ENCODE measurements around the gene PAM.

The PAM gene

GRCh38 chr5:102781359-102781758 lies 26.3 kb downstream of the PAM start:
- no peak for DNase-seq (ENCODE audit: low read depth in 3 of 3)

- no peak for DNase-seq (ENCODE audit: low read depth in 3 of 3)
Measured at GRCh38 chr5:102781786-102782185, 26.7 kb downstream of the PAM start.

GRCh38 chr5:102782217-102782872 lies 27.2 kb downstream of the PAM start:
- DNase-seq (ENCODE audit: low read depth in 3 of 3), result no peak

GRCh38 chr5:102787134-102787533 lies 32.0 kb downstream of the PAM start:
- DNase-seq (ENCODE audit: low read depth in 3 of 3), result no peak

GRCh38 chr5:102788788-102789187 lies 33.7 kb downstream of the PAM start:
- no peak for DNase-seq (ENCODE audit: low read depth in 3 of 3)

- no peak for DNase-seq (ENCODE audit: low read depth in 3 of 3)
Measured at GRCh38 chr5:102789469-102789868, 34.4 kb downstream of the PAM start.

- no peak for DNase-seq (ENCODE audit: low read depth in 3 of 3)
Measured at GRCh38 chr5:102790748-102791147, 35.6 kb downstream of the PAM start.

GRCh38 chr5:102792705-102793104 lies 37.6 kb downstream of the PAM start:
- no peak for DNase-seq (ENCODE audit: low read depth in 3 of 3)

- no peak for DNase-seq (ENCODE audit: low read depth in 3 of 3)
Measured at GRCh38 chr5:102794047-102794446, 38.9 kb downstream of the PAM start.

GRCh38 chr5:102794677-102795331 lies 39.7 kb downstream of the PAM start:
- no peak for DNase-seq (ENCODE audit: low read depth in 3 of 3)

GRCh38 chr5:102795526-102795925 lies 40.4 kb downstream of the PAM start:
- no peak for DNase-seq (ENCODE audit: low read depth in 3 of 3)

GRCh38 chr5:102796009-102796408 lies 40.9 kb downstream of the PAM start:
- DNase-seq (ENCODE audit: low read depth in 3 of 3), result no peak

- DNase-seq (ENCODE audit: low read depth in 3 of 3), result no peak
Measured at GRCh38 chr5:102796498-102796897, 41.4 kb downstream of the PAM start.

GRCh38 chr5:102797322-102797884 lies 42.3 kb downstream of the PAM start:
- no peak for DNase-seq (ENCODE audit: low read depth in 3 of 3)

- no peak for DNase-seq (ENCODE audit: low read depth in 3 of 3)
Measured at GRCh38 chr5:102798104-102798785, 43.1 kb downstream of the PAM start.

- DNase-seq (ENCODE audit: low read depth in 3 of 3), result no peak
Measured at GRCh38 chr5:102799017-102799416, 43.9 kb downstream of the PAM start.

GRCh38 chr5:102800427-102800826 lies 45.3 kb downstream of the PAM start:
- DNase-seq (ENCODE audit: low read depth in 3 of 3), result no peak

GRCh38 chr5:102801371-102801770 lies 46.3 kb downstream of the PAM start:
- DNase-seq (ENCODE audit: low read depth in 3 of 3), result no peak

GRCh38 chr5:102802708-102803458 lies 47.8 kb downstream of the PAM start:
- no peak for DNase-seq (ENCODE audit: low read depth in 3 of 3)

GRCh38 chr5:102807878-102808502 lies 52.9 kb downstream of the PAM start:
- no peak for DNase-seq (ENCODE audit: low read depth in 3 of 3)

GRCh38 chr5:102809033-102809432 lies 53.9 kb downstream of the PAM start:
- no peak for DNase-seq (ENCODE audit: low read depth in 3 of 3)

- no peak for DNase-seq (ENCODE audit: low read depth in 3 of 3)
Measured at GRCh38 chr5:102811972-102812371, 56.9 kb downstream of the PAM start.
